Liver (tissue), 9 donors: Measurements from ENCODE around the gene PRELID2. TPM values are rescaled to one million over a fixed set of nuclear protein-coding genes. Genes with fewer than 3 reads are reported as not detected.
"Not testable (repeated sequence)": the region's sequence is repeated elsewhere in the genome, so short reads cannot be mapped to it uniquely, and the experiment has no call there.

Source experiments
- DNase-seq: peaks from one replicate; pipeline ENCODE4 v3.0.0-alpha.2; 2017; ENCODE audit warnings: low spot score
- H3K27ac ChIP-seq, 2 donors: one replicate each; pipeline ENCODE4 v1.7.0; 2013; ENCODE audit warnings: inconsistent platforms in 2 of 2, low read length in 2 of 2, control low read depth in 1 of 2, low read depth in 1 of 2, mild to moderate bottlenecking in 1 of 2
- H3K27me3 ChIP-seq, 4 donors: one replicate each; pipeline versions ENCODE4 v1.6.1 to v1.7.0; 2013; ENCODE audit warnings: low read length in 3 of 4, inconsistent platforms in 1 of 4, mild to moderate bottlenecking in 1 of 4, moderate library complexity in 1 of 4; ENCODE audit not compliant: control insufficient read depth in 4 of 4, insufficient read depth in 4 of 4
- H3K36me3 ChIP-seq, 4 donors: one replicate each; pipeline versions ENCODE4 v1.6.1 to v1.7.0; 2013; ENCODE audit warnings: low read length in 3 of 4, mild to moderate bottlenecking in 3 of 4, low read depth in 1 of 4, moderate library complexity in 1 of 4; ENCODE audit not compliant: control insufficient read depth in 4 of 4, insufficient read depth in 3 of 4
- H3K4me1 ChIP-seq, 4 donors: one replicate each; pipeline versions ENCODE4 v1.6.1 to v1.7.0; 2013; ENCODE audit warnings: low read length in 3 of 4, mild to moderate bottlenecking in 3 of 4, moderate library complexity in 1 of 4; ENCODE audit not compliant: control insufficient read depth in 4 of 4, insufficient read depth in 4 of 4
- H3K4me3 ChIP-seq, 3 donors: one replicate each; pipeline versions ENCODE4 v1.6.1 to v1.7.0; 2013; ENCODE audit warnings: low read length in 3 of 3, control low read depth in 1 of 3, low read depth in 1 of 3, mild to moderate bottlenecking in 1 of 3
- H3K9ac ChIP-seq, 2 donors: one replicate each; pipeline ENCODE4 v1.7.0; 2013; ENCODE audit warnings: low read length in 2 of 2, mild to moderate bottlenecking in 2 of 2, moderate library complexity in 2 of 2, control low read depth in 1 of 2, low read depth in 1 of 2
- H3K9me3 ChIP-seq, 4 donors: one replicate each; pipeline versions ENCODE4 v1.6.1 to v1.7.0; 2013; ENCODE audit warnings: low read length in 3 of 4; ENCODE audit not compliant: control insufficient read depth in 4 of 4
- CTCF ChIP-seq: fragments of 150-350 bp; IDR thresholded peaks from 2 replicates; pipeline ENCODE4 v1.5.1; 2017; ENCODE audit warnings: improper control_type of control experiment, low read depth, low read length; ENCODE audit not compliant: missing input control
- EGR1 ChIP-seq, 2 donors: IDR thresholded peaks; 2 replicates each; pipeline ENCODE4 v1.6.1; 2016 to 2018; ENCODE audit warnings: antibody characterized with exemption in 2 of 2, low read depth in 2 of 2
- FOXA1 ChIP-seq: IDR thresholded peaks from 2 replicates; pipeline ENCODE4 v1.6.1; 2016; ENCODE audit warnings: antibody characterized with exemption
- FOXA2 ChIP-seq: IDR thresholded peaks from 2 replicates; pipeline ENCODE4 v1.6.1; 2016; ENCODE audit warnings: antibody characterized with exemption
- GABPA ChIP-seq, 2 donors: IDR thresholded peaks in 1 of 2; conservative IDR thresholded peaks in 1 of 2; 2 replicates each; pipeline ENCODE4 v1.6.1; 2016; ENCODE audit warnings: antibody characterized with exemption in 2 of 2, mild to moderate bottlenecking in 1 of 2, moderate library complexity in 1 of 2
- HNF4A ChIP-seq, 2 donors: conservative IDR thresholded peaks; 2 replicates each; pipeline ENCODE4 v1.6.1; 2016; ENCODE audit warnings: antibody characterized with exemption in 2 of 2, mild to moderate bottlenecking in 2 of 2
- HNF4G ChIP-seq: IDR thresholded peaks from 2 replicates; pipeline ENCODE4 v1.6.1; 2016; ENCODE audit warnings: antibody characterized with exemption
- JUND ChIP-seq, 2 donors: IDR thresholded peaks; 2 replicates each; pipeline ENCODE4 v1.6.1; 2016; ENCODE audit warnings: antibody characterized with exemption in 2 of 2
- MAX ChIP-seq: IDR thresholded peaks from 2 replicates; pipeline ENCODE4 v1.6.1; 2016; ENCODE audit warnings: antibody characterized with exemption
- NR2F2 ChIP-seq: IDR thresholded peaks from 2 replicates; pipeline ENCODE4 v1.6.1; 2016; ENCODE audit warnings: antibody characterized with exemption
- RAD21 ChIP-seq, 2 donors: IDR thresholded peaks; 2 replicates each; pipeline ENCODE4 v1.6.1; 2016; ENCODE audit warnings: antibody characterized with exemption in 2 of 2, mild to moderate bottlenecking in 2 of 2
- REST ChIP-seq: IDR thresholded peaks from 2 replicates; pipeline ENCODE4 v1.6.1; 2016; ENCODE audit warnings: antibody characterized with exemption, mild to moderate bottlenecking
- RXRA ChIP-seq, 2 donors: IDR thresholded peaks; 2 replicates each; pipeline ENCODE4 v1.6.1; 2017 to 2018; ENCODE audit warnings: antibody characterized with exemption in 2 of 2, mild to moderate bottlenecking in 1 of 2
- SP1 ChIP-seq: IDR thresholded peaks from 2 replicates; pipeline ENCODE4 v1.6.1; 2018; ENCODE audit warnings: antibody characterized with exemption, mild to moderate bottlenecking
- TAF1 ChIP-seq: conservative IDR thresholded peaks from 2 replicates; pipeline ENCODE4 v1.6.1; 2016; ENCODE audit warnings: antibody characterized with exemption, mild to moderate bottlenecking
- YY1 ChIP-seq: IDR thresholded peaks from 2 replicates; pipeline ENCODE4 v1.6.1; 2016; ENCODE audit warnings: antibody characterized with exemption, mild to moderate bottlenecking
- WGBS: extraction: QIAGEN DNeasy Blood & Tissue Kit; methylation state at CpG from one replicate; pipeline ENCODE4 v1.1.7; 2013; 5-methylcytosine and 5-hydroxymethylcytosine counted together
- polyA plus RNA-seq, 2 donors: library from polyadenylated mRNA; stranded (reverse) in 1 of 2; unstranded in 1 of 2; fragments of 200-250 nt in 1 of 2; fragments of >200 nt in 1 of 2; fragmentation: Nextera tagmentation in 1 of 2; extraction: Ambion mirVana in 1 of 2; gene quantifications; one replicate each; pipeline versions ENCODE4 v1.2.1 to v1.2.3, GENCODE V29; 2013 to 2015
- total RNA-seq, 2 donors: library from RNA; depleted of rRNA; stranded (reverse); fragments of >200 nt; gene quantifications; one replicate each; pipeline ENCODE4 v1.2.3, GENCODE V29; 2014
- TF ChIP-seq, protein P1 (sequence below): IDR thresholded peaks from 2 replicates; pipeline ENCODE4 v1.6.1; 2016; ENCODE audit warnings: antibody characterized with exemption
- TF ChIP-seq, protein P2 (sequence below): IDR thresholded peaks from 2 replicates; pipeline ENCODE4 v1.6.1; 2016; ENCODE audit warnings: antibody characterized with exemption
- donor health status: healthy.
- donor health status: healthy.
- donor health status: healthy.
- donor health status: healthy.
- donor health status: healthy.

Gene PRELID2
- total and polyA plus RNA-seq, 4 donors: 1.1 to 24.9 (median 4.5) TPM

- 100% methylated on average over 1 of the region's 1 CpG for WGBS
- no peaks in the 10 kb centered on the region for H3K27me3 ChIP-seq
- DNase-seq: no peak
- TF ChIP-seq RAD21 (IDR thresholded peaks at IDR 0.05) (no peak), YY1 (no peak), NR2F2 (no peak), RXRA (IDR thresholded peaks at IDR 0.05) (no peak), EGR1 (IDR thresholded peaks at IDR 0.05; ENCODE audit: low read depth in 2 of 2) (no peak), TAF1 (no peak), JUND (IDR thresholded peaks at IDR 0.05) (no peak), FOXA1 (no peak), CTCF (no peak), FOXA2 (no peak), HNF4G (no peak), SP1 (no peak), REST (no peak), MAX (no peak), HNF4A (conservative IDR thresholded peaks at IDR 0.05) (no peak), GABPA (IDR thresholded peaks at IDR 0.05 in 1 of 2, conservative IDR thresholded peaks at IDR 0.05 in 1 of 2) (no peak)
- TF ChIP-seq, protein P1, sequence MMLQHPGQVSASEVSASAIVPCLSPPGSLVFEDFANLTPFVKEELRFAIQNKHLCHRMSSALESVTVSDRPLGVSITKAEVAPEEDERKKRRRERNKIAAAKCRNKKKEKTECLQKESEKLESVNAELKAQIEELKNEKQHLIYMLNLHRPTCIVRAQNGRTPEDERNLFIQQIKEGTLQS: no peak
- TF ChIP-seq, protein P2, sequence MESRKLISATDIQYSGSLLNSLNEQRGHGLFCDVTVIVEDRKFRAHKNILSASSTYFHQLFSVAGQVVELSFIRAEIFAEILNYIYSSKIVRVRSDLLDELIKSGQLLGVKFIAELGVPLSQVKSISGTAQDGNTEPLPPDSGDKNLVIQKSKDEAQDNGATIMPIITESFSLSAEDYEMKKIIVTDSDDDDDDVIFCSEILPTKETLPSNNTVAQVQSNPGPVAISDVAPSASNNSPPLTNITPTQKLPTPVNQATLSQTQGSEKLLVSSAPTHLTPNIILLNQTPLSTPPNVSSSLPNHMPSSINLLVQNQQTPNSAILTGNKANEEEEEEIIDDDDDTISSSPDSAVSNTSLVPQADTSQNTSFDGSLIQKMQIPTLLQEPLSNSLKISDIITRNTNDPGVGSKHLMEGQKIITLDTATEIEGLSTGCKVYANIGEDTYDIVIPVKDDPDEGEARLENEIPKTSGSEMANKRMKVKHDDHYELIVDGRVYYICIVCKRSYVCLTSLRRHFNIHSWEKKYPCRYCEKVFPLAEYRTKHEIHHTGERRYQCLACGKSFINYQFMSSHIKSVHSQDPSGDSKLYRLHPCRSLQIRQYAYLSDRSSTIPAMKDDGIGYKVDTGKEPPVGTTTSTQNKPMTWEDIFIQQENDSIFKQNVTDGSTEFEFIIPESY: no peak
- H3K27ac ChIP-seq: no peak overlapping the region
- no peak overlapping the region for H3K9ac ChIP-seq
- no peak overlapping the region for H3K4me3 ChIP-seq
- no peaks in the 10 kb centered on the region for H3K36me3 ChIP-seq
- no peaks in the 10 kb centered on the region for H3K4me1 ChIP-seq
- no peaks in the 10 kb centered on the region for H3K9me3 ChIP-seq
These were observed 97.6 kb downstream of the PRELID2 start for GRCh38 chr5:145737578-145737977.

- not testable (repeated sequence) for H3K4me1 ChIP-seq, H3K27me3 ChIP-seq, H3K36me3 ChIP-seq, DNase-seq, H3K9me3 ChIP-seq, H3K27ac ChIP-seq, H3K9ac ChIP-seq, H3K4me3 ChIP-seq
- 61% methylated on average over 1 of the region's 1 CpG for WGBS
These were observed 105.2 kb downstream of the PRELID2 start for GRCh38 chr5:145729956-145730355.
